ENCODE results near the gene TWIST1. TPM values are rescaled to one million over a fixed set of nuclear protein-coding genes. Genes with fewer than 3 reads are reported as not detected.

TWIST1 gene
- total RNA-seq, 2 donors from 2014 or later, result 0.77 TPM; not detected in 1

- Histone ChIP-seq H3K27me3 (peaks cover 62% of the 10 kb centered on the region), H3K4me1 (no peaks in the 10 kb centered on the region), H3K9me3 (no peaks in the 10 kb centered on the region), H3K9ac (ENCODE audit: low read depth in 2 of 2, low read length in 2 of 2) (no peak overlapping the region), H3K36me3 (no peaks in the 10 kb centered on the region), H3K4me3 (no peak overlapping the region), H3K27ac (no peak overlapping the region)
- TF ChIP-seq, protein P1, sequence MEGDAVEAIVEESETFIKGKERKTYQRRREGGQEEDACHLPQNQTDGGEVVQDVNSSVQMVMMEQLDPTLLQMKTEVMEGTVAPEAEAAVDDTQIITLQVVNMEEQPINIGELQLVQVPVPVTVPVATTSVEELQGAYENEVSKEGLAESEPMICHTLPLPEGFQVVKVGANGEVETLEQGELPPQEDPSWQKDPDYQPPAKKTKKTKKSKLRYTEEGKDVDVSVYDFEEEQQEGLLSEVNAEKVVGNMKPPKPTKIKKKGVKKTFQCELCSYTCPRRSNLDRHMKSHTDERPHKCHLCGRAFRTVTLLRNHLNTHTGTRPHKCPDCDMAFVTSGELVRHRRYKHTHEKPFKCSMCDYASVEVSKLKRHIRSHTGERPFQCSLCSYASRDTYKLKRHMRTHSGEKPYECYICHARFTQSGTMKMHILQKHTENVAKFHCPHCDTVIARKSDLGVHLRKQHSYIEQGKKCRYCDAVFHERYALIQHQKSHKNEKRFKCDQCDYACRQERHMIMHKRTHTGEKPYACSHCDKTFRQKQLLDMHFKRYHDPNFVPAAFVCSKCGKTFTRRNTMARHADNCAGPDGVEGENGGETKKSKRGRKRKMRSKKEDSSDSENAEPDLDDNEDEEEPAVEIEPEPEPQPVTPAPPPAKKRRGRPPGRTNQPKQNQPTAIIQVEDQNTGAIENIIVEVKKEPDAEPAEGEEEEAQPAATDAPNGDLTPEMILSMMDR (IDR thresholded peaks at IDR 0.05), result no peak
- no peak for DNase-seq
- intact Hi-C loops (cut with DNase I), result no loop called here
Measured at GRCh38 chr7:19111474-19112273, 5.8 kb downstream of the TWIST1 start.

DNA sequence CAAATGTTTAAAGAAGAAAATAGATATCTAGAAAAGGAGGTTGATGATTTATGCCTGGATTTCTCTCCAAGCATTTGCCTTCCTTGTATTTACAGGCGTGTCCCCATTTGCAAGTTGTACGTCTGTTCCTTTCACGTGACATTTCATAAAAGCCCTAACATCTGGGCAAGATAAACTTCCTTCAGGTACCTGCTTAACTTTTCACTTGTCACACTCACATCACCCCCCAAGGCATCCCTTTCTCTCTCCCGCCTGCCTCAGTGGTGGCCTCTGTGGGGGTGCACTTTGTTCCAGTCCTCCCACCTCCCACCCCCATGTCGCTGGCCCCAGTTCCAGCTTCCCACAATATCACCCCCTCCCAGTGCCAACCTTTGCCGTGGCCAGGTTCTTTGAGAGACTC is 6.7 kb downstream of the TWIST1 start:
- H3K27ac ChIP-seq, result no peak overlapping the region
- intact Hi-C loops (cut with DNase I), result no loop called here
- no peaks in the 10 kb centered on the region for H3K9me3 ChIP-seq
- no peak for DNase-seq
- H3K36me3 ChIP-seq, result no peaks in the 10 kb centered on the region
- H3K4me3 ChIP-seq, result no peak overlapping the region
- TF ChIP-seq, protein P1 (IDR thresholded peaks at IDR 0.05), result no peak
- no peaks in the 10 kb centered on the region for H3K4me1 ChIP-seq
- H3K9ac ChIP-seq (ENCODE audit: low read depth in 2 of 2, low read length in 2 of 2), result no peak overlapping the region
- H3K27me3 ChIP-seq, result peaks cover 64% of the 10 kb centered on the region

GRCh38 chr7:19110026-19110730 is 7.3 kb downstream of the TWIST1 start:
- Histone ChIP-seq H3K9ac (ENCODE audit: low read depth in 2 of 2, low read length in 2 of 2) (no peak overlapping the region), H3K27ac (no peak overlapping the region), H3K4me3 (no peak overlapping the region), H3K9me3 (no peaks in the 10 kb centered on the region), H3K36me3 (no peaks in the 10 kb centered on the region), H3K4me1 (no peaks in the 10 kb centered on the region), H3K27me3 (peaks cover 63% of the 10 kb centered on the region)
- intact Hi-C loops (cut with DNase I), result no loop called here
- no peak for DNase-seq
- TF ChIP-seq, protein P1 (IDR thresholded peaks at IDR 0.05), result no peak

DNA sequence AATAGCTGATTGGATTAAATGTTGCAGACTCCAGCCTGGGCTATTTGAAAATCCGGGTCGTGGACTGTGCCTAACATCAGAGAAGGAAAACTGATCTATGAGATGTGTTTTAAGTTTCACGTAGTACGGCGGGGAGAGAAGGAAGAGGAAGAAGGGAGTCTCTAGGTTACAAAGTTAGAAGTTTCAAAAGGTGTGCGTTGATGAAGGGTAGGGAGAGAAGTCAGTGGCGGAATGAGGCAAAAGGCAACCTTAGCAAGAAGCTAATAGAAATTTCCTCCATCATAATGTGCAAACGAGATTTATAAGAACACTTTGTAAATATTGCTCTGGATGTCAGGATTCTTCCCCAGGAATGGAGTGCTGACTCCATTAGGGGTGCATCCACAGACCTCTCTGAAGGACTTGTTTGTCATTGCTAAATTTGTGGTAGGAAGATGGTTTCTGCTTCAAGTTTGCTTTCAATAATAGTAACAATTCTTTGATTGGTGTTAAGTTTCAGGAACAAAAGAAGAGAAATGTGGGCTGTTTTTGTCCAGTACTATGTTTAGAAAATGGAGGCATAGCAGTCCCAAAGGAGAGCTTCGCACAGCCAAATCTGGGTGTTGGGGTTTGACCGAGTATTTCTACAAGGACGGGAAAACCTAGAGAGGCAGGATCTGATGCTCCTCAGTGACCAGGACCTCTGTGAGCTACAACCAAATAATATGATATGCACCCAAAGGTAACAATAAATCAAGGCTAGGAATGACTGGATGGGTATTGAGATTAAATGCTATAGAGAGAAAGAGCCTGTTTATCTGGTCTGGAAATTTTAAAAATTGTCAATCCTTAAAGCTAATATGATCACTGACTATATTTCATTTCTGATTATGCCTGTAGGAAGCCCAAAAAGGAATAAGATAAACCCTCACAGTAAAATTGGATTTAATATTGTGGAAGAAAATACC is 8.2 kb downstream of the TWIST1 start:
- H3K4me3 ChIP-seq, result no peak overlapping the region
- H3K9ac ChIP-seq (ENCODE audit: low read depth in 2 of 2, low read length in 2 of 2), result no peak overlapping the region
- DNase-seq, result no peak
- H3K27me3 ChIP-seq, result peaks cover 65% of the 10 kb centered on the region
- H3K9me3 ChIP-seq, result no peaks in the 10 kb centered on the region
- intact Hi-C loops (cut with DNase I), result no loop called here
- TF ChIP-seq, protein P1 (IDR thresholded peaks at IDR 0.05), result no peak
- no peaks in the 10 kb centered on the region for H3K4me1 ChIP-seq
- no peak overlapping the region for H3K27ac ChIP-seq
- no peaks in the 10 kb centered on the region for H3K36me3 ChIP-seq

Data from colonic mucosa (tissue), 4 donors.